Measurements from ENCODE around the gene RNGTT.

DNA sequence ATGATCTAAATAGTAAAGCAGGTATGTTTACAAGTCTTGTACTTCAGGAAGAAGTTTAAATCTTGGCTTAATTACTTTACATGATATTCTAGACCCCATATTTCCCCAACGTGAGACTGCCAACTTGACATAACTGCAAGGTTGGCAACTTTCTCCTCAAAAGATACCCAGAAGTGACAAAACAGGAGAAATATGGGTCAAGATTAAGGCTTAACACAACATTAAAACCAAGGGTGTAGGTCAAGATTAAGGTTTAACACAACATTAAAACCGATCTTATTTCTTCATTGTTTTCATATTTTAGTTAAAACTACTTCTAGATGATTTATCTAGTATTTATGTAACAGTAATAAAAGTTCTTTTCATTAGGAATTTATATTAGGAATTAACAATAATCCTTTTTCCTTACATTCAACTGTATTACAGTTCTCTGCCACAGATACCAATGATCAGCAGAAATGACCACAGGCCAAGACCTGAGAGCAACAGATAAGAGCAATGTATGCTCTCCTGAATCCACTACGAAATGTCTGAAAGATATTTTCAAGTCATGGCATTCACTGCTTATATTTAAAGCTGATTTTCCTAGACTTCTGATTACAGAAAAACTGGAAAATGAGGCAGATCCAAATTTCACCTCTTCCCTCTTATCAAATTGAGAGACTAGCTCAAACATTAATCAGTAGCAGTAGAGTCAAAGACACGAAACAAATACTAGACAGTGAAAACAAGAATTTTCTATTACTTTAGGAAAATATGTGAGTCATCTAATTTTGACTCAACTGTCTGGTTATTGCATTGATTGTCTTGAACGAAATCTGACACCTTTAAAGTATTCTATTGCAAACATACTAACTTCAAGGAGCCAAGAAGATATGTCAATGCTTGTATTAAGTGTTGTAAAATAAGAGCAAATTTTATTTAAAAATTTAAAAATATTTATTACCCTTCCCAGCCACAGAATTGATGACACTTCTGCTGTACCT, 72.3 kb downstream of the RNGTT start:
- TF ChIP-seq ZFX (IDR thresholded peaks at IDR 0.05) (no peak), CTCF (conservative IDR thresholded peaks at IDR 0.05) (no peak)

Data from C4-2B (cell line).